Measurements from ENCODE around the gene RAMP3. TPM values are rescaled to one million over a fixed set of nuclear protein-coding genes. Genes with fewer than 3 reads are reported as not detected.
"Not testable (repeated sequence)": the region's sequence is repeated elsewhere in the genome, so short reads cannot be mapped to it uniquely, and the experiment has no call there.

RAMP3 gene
- polyA plus RNA-seq, 1 experiment, result not detected

DNA sequence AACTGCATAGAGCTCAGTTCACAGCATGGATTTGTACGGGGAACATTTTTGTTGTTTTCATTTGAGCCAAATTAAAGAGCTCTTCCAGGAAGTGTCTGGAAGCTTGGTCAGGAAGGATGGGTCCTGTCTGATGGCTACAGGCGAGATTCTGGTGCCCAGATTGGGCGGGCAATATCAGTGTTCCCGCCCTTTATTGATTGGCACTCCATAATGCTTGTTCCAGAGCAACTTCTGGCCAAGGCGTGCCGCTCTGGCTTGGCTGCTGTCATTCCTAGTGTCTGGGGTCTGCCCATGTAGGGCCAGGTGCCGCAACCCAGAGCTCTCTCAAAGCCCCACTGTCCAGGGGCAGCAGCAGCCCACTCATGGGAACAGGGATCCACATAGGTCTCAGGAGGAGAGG, 45.9 kb downstream of the RAMP3 start:
- ChIA-PET CTCF (interaction anchor here (0.6 kb wide), 1 partner anchor 255 kb away, joined by 3 read pairs; no protein-coding TSS in a partner anchor), POLR2A (no interaction called here)
- Histone ChIP-seq H3K27me3 (ENCODE audit: control insufficient read depth, insufficient read depth, low read length) (peaks cover 2% of the 10 kb centered on the region; the same call in 1 of the 2 replicates), H3K36me3 (ENCODE audit: control insufficient read depth, insufficient read depth, low read length) (no peaks in the 10 kb centered on the region), H3K4me3 (ENCODE audit: low read depth, low read length) (no peak overlapping the region)
- DNase-seq (ENCODE audit: low read depth), result no peak
- TF ChIP-seq, protein P1, sequence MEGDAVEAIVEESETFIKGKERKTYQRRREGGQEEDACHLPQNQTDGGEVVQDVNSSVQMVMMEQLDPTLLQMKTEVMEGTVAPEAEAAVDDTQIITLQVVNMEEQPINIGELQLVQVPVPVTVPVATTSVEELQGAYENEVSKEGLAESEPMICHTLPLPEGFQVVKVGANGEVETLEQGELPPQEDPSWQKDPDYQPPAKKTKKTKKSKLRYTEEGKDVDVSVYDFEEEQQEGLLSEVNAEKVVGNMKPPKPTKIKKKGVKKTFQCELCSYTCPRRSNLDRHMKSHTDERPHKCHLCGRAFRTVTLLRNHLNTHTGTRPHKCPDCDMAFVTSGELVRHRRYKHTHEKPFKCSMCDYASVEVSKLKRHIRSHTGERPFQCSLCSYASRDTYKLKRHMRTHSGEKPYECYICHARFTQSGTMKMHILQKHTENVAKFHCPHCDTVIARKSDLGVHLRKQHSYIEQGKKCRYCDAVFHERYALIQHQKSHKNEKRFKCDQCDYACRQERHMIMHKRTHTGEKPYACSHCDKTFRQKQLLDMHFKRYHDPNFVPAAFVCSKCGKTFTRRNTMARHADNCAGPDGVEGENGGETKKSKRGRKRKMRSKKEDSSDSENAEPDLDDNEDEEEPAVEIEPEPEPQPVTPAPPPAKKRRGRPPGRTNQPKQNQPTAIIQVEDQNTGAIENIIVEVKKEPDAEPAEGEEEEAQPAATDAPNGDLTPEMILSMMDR (IDR thresholded peaks at IDR 0.05; ENCODE audit: insufficient read depth, low read depth, low read length), result no peak

DNA sequence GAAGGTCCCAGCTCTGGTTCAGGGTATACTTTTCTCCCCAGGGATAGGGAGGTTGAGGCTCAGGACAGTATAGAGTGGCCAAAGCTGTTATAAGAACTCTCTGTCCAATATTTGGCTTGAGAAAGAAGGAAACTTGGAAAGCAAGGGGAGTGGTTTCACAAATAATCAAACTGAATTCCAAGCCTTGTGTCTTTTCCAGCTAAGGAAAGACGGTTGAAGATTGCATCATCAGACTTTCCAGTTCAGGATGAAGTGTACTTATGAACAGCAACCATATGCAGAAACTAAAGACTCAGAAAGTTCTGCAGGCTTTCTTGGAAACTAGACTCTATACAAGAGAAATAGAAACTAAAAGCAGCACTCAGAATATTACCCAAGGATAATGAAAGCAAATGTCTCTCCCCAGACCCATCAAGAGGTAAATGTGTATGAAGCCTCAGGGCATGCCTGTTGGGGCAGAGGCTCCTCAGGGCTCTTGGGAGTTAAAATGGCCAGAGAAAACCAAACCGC, 46.4 kb downstream of the RAMP3 start:
- TF ChIP-seq, protein P1 (IDR thresholded peaks at IDR 0.05; ENCODE audit: insufficient read depth, low read depth, low read length), result no peak
- peak overlapping the region; percentile 4; the same call in 1 of the 2 replicates for H3K4me3 ChIP-seq (ENCODE audit: low read depth, low read length)
- H3K36me3 ChIP-seq (ENCODE audit: control insufficient read depth, insufficient read depth, low read length), result no peaks in the 10 kb centered on the region
- H3K27me3 ChIP-seq (ENCODE audit: control insufficient read depth, insufficient read depth, low read length), result 0 out of 2 replicates have a peak, but pooled peaks cover 2% of the 10 kb centered on the region
- CTCF ChIA-PET, result interaction anchor here (0.6 kb wide), 2 partner anchors 13 to 254 kb away, joined by 3 read pairs; no protein-coding TSS in a partner anchor
- peak; percentile 12 for DNase-seq (ENCODE audit: low read depth)
- POLR2A ChIA-PET, result no interaction called here

DNA sequence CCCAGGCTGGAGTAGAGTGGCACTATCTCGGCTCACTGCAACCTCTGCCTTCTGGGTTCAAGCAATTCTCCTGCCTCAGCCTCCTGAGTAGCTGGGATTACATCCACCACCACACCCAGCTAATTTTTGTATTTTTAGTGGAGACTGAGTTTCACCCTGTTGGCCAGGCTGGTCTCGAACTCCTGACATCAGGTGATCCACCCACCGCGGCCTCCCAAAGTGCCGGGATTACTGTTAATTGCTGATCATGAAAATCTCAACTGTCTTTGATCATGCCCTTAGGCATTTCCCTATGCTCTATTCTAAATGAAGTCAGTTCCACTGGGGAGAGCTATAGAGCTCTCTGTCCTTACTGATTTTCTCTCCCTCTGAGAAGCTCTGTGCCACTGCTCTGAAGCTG, 48.7 kb downstream of the RAMP3 start:
- CTCF ChIA-PET, result interaction anchor here (0.5 to 3.9 kb wide), 5 partner anchors 11 to 1687 kb away, joined by 3 to 15 read pairs (median 4); no protein-coding TSS in a partner anchor
- POLR2A ChIA-PET; H3K36me3 ChIP-seq (ENCODE audit: control insufficient read depth, insufficient read depth, low read length); DNase-seq (ENCODE audit: low read depth); H3K4me3 ChIP-seq (ENCODE audit: low read depth, low read length); H3K27me3 ChIP-seq (ENCODE audit: control insufficient read depth, insufficient read depth, low read length): not testable (repeated sequence)

DNA sequence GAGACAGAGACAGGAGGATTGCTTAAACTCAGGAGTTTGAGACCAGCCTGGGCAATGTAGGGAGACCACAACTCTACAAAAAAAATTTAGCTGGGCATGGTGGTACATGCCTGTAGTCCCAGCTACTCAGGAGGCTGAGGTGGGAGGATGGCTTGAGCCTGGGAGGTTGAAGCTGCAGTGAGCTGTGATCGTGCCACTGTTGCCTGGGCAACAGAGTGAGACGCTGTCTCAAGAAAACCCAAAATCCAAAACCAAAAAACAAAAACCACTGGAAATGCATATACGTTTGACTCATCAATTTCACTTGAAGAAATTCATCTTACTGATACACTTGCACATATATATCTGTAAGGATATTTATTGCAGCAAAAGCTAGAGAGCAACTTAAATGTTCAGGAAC, 52.3 kb downstream of the RAMP3 start:
- DNase-seq (ENCODE audit: low read depth); H3K27me3 ChIP-seq (ENCODE audit: control insufficient read depth, insufficient read depth, low read length); H3K4me3 ChIP-seq (ENCODE audit: low read depth, low read length); POLR2A ChIA-PET; CTCF ChIA-PET; H3K36me3 ChIP-seq (ENCODE audit: control insufficient read depth, insufficient read depth, low read length): not testable (repeated sequence)

DNA sequence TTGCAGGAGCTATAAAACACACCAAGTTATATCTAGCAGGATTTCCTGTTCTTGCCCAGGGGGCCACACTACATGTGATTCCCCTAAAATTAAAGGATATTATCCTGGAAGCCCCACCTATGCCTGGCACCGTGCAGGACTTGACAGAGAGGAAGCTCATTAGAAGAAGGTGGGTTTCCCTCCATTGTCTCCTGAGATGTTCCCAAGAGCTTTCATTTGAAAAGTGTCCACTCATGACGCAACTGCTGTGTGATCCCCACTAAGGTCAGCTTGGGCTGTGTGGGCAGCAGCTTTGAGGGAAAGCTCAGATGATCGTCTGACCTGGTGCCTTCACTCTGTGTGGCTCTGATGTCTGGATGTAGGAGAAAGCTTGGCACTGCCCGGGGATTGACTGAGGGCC, 53.5 kb downstream of the RAMP3 start:
- POLR2A ChIA-PET, result no interaction called here

DNA sequence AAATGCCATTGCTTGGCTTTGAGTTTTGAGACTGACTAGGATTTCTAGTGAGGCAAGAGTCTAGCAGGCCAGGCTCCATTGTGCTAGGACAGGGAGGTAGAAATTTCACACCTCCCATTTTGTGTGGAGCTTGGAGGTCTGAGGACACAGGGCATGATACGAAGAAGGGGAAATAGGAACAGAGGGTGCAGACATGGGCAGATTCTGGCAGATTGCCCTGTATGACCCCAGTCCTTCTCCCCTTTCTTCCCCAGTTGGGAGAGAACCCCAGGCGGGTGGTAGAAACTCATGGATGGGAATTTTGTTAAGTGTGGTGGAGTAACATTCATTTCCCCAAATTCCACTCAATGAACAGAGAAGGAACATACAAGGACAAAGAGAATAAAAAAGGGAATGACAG, 54.4 kb downstream of the RAMP3 start:
- Histone ChIP-seq H3K36me3 (ENCODE audit: control insufficient read depth, insufficient read depth, low read length) (no peaks in the 10 kb centered on the region), H3K4me3 (ENCODE audit: low read depth, low read length) (no peak overlapping the region), H3K27me3 (ENCODE audit: control insufficient read depth, insufficient read depth, low read length) (0 out of 2 replicates have a peak, but pooled peaks cover 8% of the 10 kb centered on the region)
- no peak for DNase-seq (ENCODE audit: low read depth)
- TF ChIP-seq, protein P1 (IDR thresholded peaks at IDR 0.05; ENCODE audit: insufficient read depth, low read depth, low read length), result no peak
- ChIA-PET CTCF (no interaction called here), POLR2A (interaction anchor here (0.6 kb wide), 1 partner anchor 1465 kb away, joined by 3 read pairs; no protein-coding TSS in a partner anchor)

More for the DNA sequence above, 53.5 kb downstream of the RAMP3 start:
- Histone ChIP-seq H3K27me3 (ENCODE audit: control insufficient read depth, insufficient read depth, low read length) (0 out of 2 replicates have a peak, but pooled peaks cover 8% of the 10 kb centered on the region), H3K36me3 (ENCODE audit: control insufficient read depth, insufficient read depth, low read length) (no peaks in the 10 kb centered on the region), H3K4me3 (ENCODE audit: low read depth, low read length) (no peak overlapping the region)
- DNase-seq (ENCODE audit: low read depth), result no peak
- CTCF ChIA-PET, result no interaction called here
- TF ChIP-seq, protein P1 (IDR thresholded peaks at IDR 0.05; ENCODE audit: insufficient read depth, low read depth, low read length), result no peak
